GM11168 (cell line): ENCODE measurements around the gene AGPAT2.
"Not testable (repeated sequence)": the region's sequence is repeated elsewhere in the genome, so short reads cannot be mapped to it uniquely, and the experiment has no call there.

Experiments
- in situ Hi-C: fragments of 300-500 bp; cut with MboI; formaldehyde crosslinking; loops from one replicate; pipeline ENCODE4 v1.12.0; 2022; ENCODE audit warnings: low sequenced_read_pairs; ENCODE audit not compliant: unreplicated experiment

The AGPAT2 gene

GRCh38 chr9:136651860-136652259, 35.4 kb downstream of the AGPAT2 start:
- in situ Hi-C loops: no loop called here

- in situ Hi-C loops: no loop called here
Measured at GRCh38 chr9:136650648-136651047, 36.6 kb downstream of the AGPAT2 start.

- in situ Hi-C loops: no loop called here
Measured at GRCh38 chr9:136650021-136650420, 37.2 kb downstream of the AGPAT2 start.

GRCh38 chr9:136648751-136649150, 38.5 kb downstream of the AGPAT2 start:
- in situ Hi-C loops: no loop called here

- in situ Hi-C loops: no loop called here
Measured at GRCh38 chr9:136646827-136647711, 40.2 kb downstream of the AGPAT2 start.

GRCh38 chr9:136645903-136646754, 41.1 kb downstream of the AGPAT2 start:
- in situ Hi-C loops: no loop called here

GRCh38 chr9:136645352-136645902, 41.8 kb downstream of the AGPAT2 start:
- in situ Hi-C loops: no loop called here

GRCh38 chr9:136644593-136645351, 42.5 kb downstream of the AGPAT2 start:
- in situ Hi-C loops: no loop called here

- in situ Hi-C loops: no loop called here
Measured at GRCh38 chr9:136644343-136644592, 43.0 kb downstream of the AGPAT2 start.

- in situ Hi-C loops: no loop called here
Measured at GRCh38 chr9:136643596-136644342, 43.5 kb downstream of the AGPAT2 start.

GRCh38 chr9:136642439-136642921, 44.8 kb downstream of the AGPAT2 start:
- in situ Hi-C loops: no loop called here

- in situ Hi-C loops: no loop called here
Measured at GRCh38 chr9:136640171-136641111, 46.8 kb downstream of the AGPAT2 start.

GRCh38 chr9:136634904-136635303, 52.4 kb downstream of the AGPAT2 start:
- in situ Hi-C loops: no loop called here

GRCh38 chr9:136632491-136633106, 54.7 kb downstream of the AGPAT2 start:
- in situ Hi-C loops: not testable (repeated sequence)

GRCh38 chr9:136632072-136632471, 55.2 kb downstream of the AGPAT2 start:
- in situ Hi-C loops: not testable (repeated sequence)

- in situ Hi-C loops: no loop called here
Measured at GRCh38 chr9:136631038-136632000, 55.9 kb downstream of the AGPAT2 start.

GRCh38 chr9:136630662-136630992, 56.6 kb downstream of the AGPAT2 start:
- in situ Hi-C loops: no loop called here
